HUES48 (cell line): ENCODE data around the gene GAPVD1.
"Not testable (repeated sequence)": the region's sequence is repeated elsewhere in the genome, so short reads cannot be mapped to it uniquely, and the experiment has no call there.

Source experiments
- H3K27ac ChIP-seq: one replicate; pipeline ENCODE4 v1.7.0; 2013; ENCODE audit warnings: low read depth, low read length, inconsistent platforms
- H3K27me3 ChIP-seq: 2 replicates; pipeline ENCODE4 v1.6.1; 2013; ENCODE audit warnings: mild to moderate bottlenecking, low read length; ENCODE audit not compliant: control insufficient read depth, insufficient read depth
- H3K36me3 ChIP-seq: 2 replicates; pipeline ENCODE4 v1.6.1; 2013; ENCODE audit warnings: low read length; ENCODE audit not compliant: control insufficient read depth, insufficient read depth
- H3K4me1 ChIP-seq: 2 replicates; pipeline ENCODE4 v1.6.1; 2013; ENCODE audit warnings: mild to moderate bottlenecking, low read length; ENCODE audit not compliant: control insufficient read depth, insufficient read depth
- H3K4me3 ChIP-seq: 2 replicates; pipeline ENCODE4 v1.5.1; 2013; ENCODE audit warnings: mild to moderate bottlenecking, low read depth, low read length
- H3K9ac ChIP-seq: 2 replicates; pipeline ENCODE4 v1.6.1; 2013; ENCODE audit warnings: mild to moderate bottlenecking, low read depth, low read length, moderate library complexity
- H3K9me3 ChIP-seq: 2 replicates; pipeline ENCODE4 v1.6.1; 2013; ENCODE audit warnings: low read length; ENCODE audit not compliant: control insufficient read depth, insufficient read depth

The GAPVD1 gene

DNA sequence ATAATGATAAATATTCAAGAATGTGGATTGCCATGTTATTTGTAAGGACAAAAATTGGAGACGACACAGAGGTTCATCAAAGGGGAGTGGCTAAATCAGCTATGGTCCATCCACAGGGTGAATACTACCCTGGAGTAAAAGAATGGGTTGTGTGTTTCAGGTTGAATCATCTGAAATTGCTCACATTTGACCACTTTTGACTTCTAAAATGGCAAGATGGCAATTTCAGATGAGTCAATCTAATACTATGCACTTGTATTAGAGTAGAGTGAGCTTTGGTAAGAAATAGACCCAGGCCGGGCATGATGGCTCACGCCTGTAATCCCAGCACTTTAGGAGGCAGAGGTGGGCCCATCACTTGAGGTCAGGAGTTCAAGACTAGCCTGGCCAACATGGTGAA lies 131.8 kb downstream of the GAPVD1 start:
- Histone ChIP-seq H3K27ac (no peak overlapping the region), H3K27me3 (peaks cover 17% of the 10 kb centered on the region; the same call in 1 of the 2 replicates), H3K4me1 (peaks cover 5% of the 10 kb centered on the region; the same call in 1 of the 2 replicates), H3K4me3 (no peak overlapping the region), H3K36me3 (no peaks in the 10 kb centered on the region), H3K9me3 (peaks cover 6% of the 10 kb centered on the region; the same call in 1 of the 2 replicates), H3K9ac (no peak overlapping the region)

DNA sequence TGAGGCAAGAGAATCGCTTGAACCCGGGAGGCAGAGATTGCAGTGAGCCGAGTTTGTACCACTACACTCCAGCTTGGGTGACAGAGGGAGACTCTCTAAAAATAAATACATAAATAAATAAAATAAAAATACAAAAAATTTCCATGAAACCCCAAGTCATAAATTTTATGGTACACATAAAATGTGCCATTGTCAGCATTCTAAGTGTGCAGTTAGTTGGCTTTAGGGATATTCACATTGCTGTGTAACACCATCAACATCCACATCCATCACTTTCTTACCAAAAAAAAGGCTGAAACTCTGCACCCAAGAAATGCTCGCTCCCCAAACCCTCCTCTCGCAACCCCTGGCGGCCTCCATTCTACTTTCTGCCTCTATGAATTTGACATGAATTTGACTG lies 135.2 kb downstream of the GAPVD1 start:
- Histone ChIP-seq H3K4me1 (no peaks in the 10 kb centered on the region), H3K27me3 (no peaks in the 10 kb centered on the region), H3K36me3 (no peaks in the 10 kb centered on the region), H3K27ac (no peak overlapping the region), H3K9ac (no peak overlapping the region), H3K4me3 (no peak overlapping the region), H3K9me3 (peaks cover 6% of the 10 kb centered on the region; the same call in 1 of the 2 replicates)

DNA sequence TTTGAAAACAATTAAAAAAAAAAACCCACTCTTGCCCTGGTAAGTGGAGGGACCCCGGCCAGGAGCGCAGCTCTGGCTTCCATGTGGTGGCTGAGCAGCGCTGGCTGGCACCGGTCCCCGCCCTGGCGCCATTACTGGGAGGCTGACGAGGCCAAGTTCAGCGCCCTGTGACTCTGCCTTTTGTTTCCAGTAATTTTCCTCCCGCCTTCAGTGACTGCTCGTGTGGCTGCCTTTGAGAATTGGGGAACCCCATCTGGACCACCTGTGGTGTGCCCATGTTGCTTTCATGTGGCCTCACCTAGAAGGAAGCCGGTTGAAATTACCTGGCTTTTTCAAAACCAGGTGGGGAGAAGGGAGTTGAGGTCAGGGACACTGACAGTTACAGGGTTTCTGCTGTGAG lies 136.1 kb downstream of the GAPVD1 start:
- Histone ChIP-seq H3K9ac (no peak overlapping the region), H3K4me3 (no peak overlapping the region), H3K27me3 (no peaks in the 10 kb centered on the region), H3K9me3 (peaks cover 6% of the 10 kb centered on the region; the same call in 1 of the 2 replicates), H3K36me3 (no peaks in the 10 kb centered on the region), H3K27ac (no peak overlapping the region), H3K4me1 (no peaks in the 10 kb centered on the region)

DNA sequence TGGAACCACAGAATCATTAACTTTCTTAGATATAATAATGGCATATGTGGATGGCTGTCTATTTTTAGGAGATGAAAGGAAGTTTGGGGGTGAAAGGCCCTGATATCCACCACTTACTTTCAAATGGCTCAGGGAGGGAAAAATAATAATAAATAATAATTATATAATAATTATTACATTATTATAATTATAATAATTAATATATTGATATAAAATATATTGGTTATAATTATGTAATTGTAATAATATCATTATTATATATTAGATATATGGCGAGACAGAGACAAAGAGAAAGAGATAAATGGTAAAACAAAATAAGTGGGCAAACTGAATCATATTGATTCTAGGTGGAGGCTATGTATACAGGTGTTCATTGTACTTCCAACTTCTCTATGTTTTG lies 136.6 kb downstream of the GAPVD1 start:
- Histone ChIP-seq H3K4me1 (no peaks in the 10 kb centered on the region), H3K9ac (no peak overlapping the region), H3K27ac (no peak overlapping the region), H3K27me3 (no peaks in the 10 kb centered on the region), H3K4me3 (no peak overlapping the region), H3K9me3 (peaks cover 6% of the 10 kb centered on the region; the same call in 1 of the 2 replicates), H3K36me3 (no peaks in the 10 kb centered on the region)

DNA sequence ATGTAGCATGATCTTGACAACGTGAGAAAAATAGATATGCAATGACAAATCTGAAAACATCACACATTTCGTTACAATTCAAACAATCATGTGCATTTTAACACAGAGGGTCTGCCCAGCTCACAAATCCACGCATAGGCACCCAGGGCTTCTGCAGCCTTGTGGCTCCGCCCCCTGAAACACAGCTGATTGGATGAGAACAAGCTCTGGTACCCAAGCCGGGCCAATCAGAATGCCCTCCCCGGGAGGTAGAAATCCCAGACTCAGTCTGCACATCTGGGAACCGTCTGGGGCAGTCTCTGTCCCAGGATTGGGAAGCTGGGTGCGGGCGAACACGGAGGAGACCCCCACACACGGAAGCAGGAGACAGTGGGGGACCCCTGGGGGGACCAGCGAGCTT lies 137.5 kb downstream of the GAPVD1 start:
- Histone ChIP-seq H3K4me3 (no peak overlapping the region), H3K9ac (no peak overlapping the region), H3K9me3 (peaks cover 6% of the 10 kb centered on the region; the same call in 1 of the 2 replicates), H3K27me3 (no peaks in the 10 kb centered on the region), H3K36me3 (no peaks in the 10 kb centered on the region), H3K4me1 (no peaks in the 10 kb centered on the region), H3K27ac (no peak overlapping the region)

DNA sequence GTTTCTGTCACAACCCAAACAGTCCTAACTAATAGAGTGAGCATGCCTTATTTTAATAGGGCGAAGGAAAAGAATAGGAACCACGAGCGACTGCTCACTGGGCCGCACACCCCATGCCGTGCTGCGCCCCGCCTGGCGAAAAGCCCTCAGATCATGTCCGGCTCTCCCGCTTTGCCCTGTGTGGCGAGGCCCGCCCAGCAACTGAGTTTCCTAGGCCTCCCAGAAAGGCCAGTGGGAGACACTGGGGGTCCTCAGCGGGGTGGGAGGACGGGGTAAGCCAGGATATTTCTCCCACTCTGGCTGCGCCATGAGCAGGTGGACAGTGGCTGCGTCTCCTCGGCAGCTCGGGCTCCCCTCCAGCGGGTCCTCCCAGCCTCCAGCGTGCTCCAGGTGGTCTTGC lies 138.0 kb downstream of the GAPVD1 start:
- H3K4me3 ChIP-seq: no peak overlapping the region
- no peak overlapping the region for H3K9ac ChIP-seq
- H3K36me3 ChIP-seq: no peaks in the 10 kb centered on the region
- H3K27me3 ChIP-seq: no peaks in the 10 kb centered on the region
- H3K4me1 ChIP-seq: no peaks in the 10 kb centered on the region
- H3K9me3 ChIP-seq: peaks cover 6% of the 10 kb centered on the region; the same call in 1 of the 2 replicates
- no peak overlapping the region for H3K27ac ChIP-seq

DNA sequence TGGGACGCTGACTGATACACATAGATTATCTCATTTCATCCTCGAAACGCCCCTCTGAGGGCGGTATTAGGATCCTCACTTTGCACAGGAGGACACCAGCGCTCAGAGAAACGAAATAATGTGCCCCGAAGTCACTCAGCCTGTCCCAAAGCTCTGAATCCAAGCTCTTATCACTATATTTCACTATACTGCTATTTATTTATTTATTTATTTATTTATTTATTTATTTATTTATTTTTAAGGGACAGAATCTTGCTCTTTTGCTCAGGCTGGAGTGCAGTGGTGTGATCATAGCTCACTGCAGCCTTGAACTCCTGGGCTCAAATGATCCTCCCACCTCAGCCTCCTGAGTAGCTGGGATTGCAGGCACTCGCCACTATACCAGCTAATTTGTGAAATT lies 138.6 kb downstream of the GAPVD1 start:
- not testable (repeated sequence) for H3K9me3 ChIP-seq, H3K4me3 ChIP-seq, H3K27me3 ChIP-seq, H3K4me1 ChIP-seq, H3K27ac ChIP-seq, H3K9ac ChIP-seq, H3K36me3 ChIP-seq

DNA sequence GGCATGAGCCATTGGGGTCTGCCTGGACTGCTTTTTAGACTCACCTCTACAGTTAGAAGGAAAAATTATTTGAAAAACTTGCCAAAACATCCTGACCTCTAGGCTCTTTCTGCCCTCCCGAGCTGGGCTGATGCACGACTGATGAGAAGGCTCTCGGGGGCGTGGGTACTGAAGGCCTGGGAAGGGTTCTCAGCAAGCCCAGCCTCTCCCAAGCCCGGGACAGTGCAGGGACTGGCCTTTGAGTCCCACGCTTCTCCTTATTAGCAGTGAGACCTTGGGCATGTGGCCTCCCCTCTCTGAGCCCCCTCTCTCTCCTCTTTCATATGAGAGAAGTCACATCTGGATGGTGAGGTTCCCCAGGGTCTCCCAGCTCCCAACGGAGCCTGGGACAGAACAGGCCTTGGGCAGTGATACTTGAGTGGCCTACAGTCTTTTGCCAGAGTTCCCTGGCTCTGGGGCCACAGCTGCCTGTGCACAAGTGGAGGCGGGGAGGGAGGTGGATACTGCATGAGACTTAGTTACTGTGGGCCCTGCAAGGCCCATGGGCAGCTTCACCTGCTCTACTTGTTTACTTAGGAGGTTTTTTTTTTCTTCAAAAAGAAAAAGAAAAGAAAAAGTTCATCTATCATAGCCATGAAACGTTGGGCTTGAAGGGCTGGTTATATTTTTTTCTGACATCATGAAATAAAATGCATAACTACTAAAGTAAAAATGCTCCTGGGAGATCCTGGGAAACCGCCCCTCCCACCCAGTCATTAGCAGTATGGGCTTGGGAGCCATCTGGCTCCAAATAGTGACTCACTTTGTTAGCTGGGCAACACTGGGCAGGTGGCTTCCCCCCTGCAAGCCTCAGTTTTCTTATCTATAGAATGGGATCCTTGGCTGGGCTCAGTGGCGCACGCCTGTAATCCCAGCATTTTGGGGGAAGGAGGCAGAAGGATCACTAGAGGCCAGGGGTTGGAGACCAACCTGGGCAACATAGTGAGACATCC lies 139.4 kb downstream of the GAPVD1 start:
- Histone ChIP-seq H3K27me3 (no peaks in the 10 kb centered on the region), H3K4me3 (no peak overlapping the region), H3K9ac (no peak overlapping the region), H3K27ac (no peak overlapping the region), H3K36me3 (no peaks in the 10 kb centered on the region), H3K9me3 (peaks cover 3% of the 10 kb centered on the region; the same call in 1 of the 2 replicates), H3K4me1 (no peaks in the 10 kb centered on the region)

DNA sequence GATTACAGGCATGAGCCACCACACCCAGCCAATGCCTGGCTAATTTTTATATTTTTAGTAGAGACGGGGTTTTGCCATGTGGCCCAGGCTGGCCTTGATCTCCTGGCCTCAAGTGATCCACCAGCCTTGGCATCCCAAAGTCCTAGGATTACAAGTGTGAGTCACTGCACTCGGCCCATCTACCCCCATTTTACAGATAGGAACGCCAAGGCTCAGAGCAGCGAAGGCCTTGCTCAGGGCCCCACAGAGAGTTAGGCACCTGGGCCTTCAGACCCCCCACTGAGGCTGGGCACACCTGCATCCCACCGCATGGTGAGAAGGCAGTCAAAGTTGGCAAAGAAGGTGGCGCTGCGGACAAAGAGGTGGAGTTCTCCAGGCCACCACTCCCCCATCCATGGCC lies 143.1 kb downstream of the GAPVD1 start:
- Histone ChIP-seq H3K4me1 (no peaks in the 10 kb centered on the region), H3K9ac (no peak overlapping the region), H3K36me3 (no peaks in the 10 kb centered on the region), H3K27me3 (peaks cover 17% of the 10 kb centered on the region), H3K27ac (no peak overlapping the region), H3K9me3 (no peaks in the 10 kb centered on the region), H3K4me3 (no peak overlapping the region)

DNA sequence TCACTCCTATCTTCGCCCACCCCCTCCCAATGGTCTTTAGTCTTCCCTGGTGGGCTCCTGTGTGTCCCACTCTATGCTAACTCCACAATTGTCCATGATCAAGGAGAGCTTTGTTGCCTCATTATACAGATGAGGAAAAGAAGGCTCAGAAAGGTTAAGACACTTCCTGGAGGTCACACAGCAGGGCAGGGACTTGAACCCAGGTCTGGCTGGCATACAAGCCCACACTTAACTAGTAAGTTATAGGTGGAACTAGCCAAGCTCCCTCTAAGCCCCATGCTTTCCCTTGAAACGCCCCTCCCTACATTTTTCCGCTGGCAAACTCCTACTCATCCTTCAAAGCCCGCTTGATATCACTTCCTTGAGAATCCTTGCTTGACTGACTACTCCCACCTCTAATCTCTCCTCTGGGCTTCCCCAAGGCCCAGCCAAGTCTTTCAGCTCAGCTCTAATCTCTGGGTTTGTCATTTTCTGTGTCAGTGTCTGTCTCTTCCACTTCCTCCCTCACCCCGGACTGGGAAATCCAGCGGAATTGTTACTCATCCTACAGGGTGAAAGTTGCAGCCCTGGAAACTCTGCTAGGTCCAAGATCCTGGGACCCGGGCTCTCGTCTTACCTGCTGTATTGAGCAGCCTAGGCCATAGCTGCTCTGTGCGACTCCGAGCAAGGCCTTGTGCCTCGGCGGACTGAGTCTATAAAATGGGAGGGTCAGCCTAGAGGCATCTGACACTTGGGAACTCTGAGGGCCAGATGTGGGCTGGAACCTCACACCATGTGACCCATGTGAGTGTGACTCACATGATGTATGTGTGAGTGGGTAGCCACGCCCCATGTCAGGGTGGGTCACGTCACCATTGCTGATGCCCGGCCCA lies 144.5 kb downstream of the GAPVD1 start:
- H3K9me3 ChIP-seq: no peaks in the 10 kb centered on the region
- H3K27me3 ChIP-seq: peaks cover 17% of the 10 kb centered on the region
- no peaks in the 10 kb centered on the region for H3K4me1 ChIP-seq
- H3K27ac ChIP-seq: no peak overlapping the region
- no peaks in the 10 kb centered on the region for H3K36me3 ChIP-seq
- no peak overlapping the region for H3K4me3 ChIP-seq
- no peak overlapping the region for H3K9ac ChIP-seq

DNA sequence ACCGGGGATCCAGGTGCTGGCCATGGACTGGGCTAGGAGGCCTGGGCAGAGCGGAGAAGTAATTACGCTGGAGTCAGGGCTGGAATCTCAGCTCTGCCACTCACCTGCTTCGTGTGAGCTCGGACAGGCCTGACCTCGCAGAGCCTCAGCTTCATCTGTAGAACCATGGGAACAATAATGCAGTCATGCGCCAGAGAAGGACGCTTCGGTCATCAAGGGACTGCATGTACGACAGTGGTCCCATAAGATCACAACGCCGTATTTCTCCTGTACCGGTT lies 145.1 kb downstream of the GAPVD1 start:
- peaks cover 17% of the 10 kb centered on the region for H3K27me3 ChIP-seq
- H3K4me3 ChIP-seq: no peak overlapping the region
- H3K36me3 ChIP-seq: no peaks in the 10 kb centered on the region
- H3K4me1 ChIP-seq: no peaks in the 10 kb centered on the region
- H3K9me3 ChIP-seq: no peaks in the 10 kb centered on the region
- H3K27ac ChIP-seq: no peak overlapping the region
- H3K9ac ChIP-seq: no peak overlapping the region
